Measurements from ENCODE around the gene FAHD2A.

DNA sequence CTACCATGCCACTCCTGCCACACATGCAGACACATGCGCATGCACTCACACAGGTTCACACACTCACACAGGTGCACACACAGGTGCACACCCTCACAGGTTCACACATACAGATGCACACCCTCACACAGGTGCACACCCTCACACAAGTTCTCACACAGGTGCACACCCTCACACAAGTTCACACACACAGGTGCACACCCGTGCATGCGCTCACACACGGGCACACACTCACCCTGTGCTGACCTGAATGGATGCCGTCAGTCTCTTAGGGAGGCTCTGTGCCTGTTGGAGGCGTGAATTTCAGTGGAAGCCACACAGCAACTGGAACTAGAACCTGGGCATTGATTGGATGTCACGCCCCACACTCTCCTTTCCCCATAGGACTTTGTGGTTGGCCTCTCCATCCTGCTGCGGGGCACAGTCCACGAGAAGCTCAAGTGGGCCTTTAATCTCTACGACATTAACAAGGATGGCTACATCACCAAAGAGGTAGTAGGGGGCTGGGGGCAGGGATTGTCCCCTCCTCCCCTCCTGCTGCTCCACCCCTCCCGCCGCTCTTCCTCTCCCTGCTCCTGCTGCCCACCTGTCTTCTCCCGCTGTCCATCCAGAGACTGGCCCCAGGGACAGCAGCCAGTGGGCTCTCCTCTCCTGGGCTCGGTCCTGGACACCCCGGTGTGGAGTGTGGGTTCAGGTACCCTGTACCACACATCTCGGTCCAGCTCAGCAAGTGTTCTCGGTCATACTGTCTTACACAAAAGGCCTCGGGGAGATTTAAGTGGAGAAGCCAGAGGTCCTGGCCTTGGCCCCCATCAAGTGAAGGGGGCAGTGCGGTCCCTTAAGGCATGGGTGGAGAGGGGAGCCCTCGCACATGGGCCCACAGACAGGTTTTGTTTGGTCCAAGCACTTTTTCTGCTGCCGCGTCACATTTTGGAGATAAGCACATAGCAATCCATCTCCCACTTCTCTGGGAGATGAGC is 21.0 kb upstream of the FAHD2A start:
- TF ChIP-seq CTCF (IDR thresholded peaks at IDR 0.05) (no peak), POLR2A (IDR thresholded peaks at IDR 0.05) (no peak)

Measured in Peyer's patch (tissue), 4 donors.